ENCODE measurements around the gene RAPGEFL1.

The RAPGEFL1 gene

GRCh38 chr17:40177275-40177874 lies at the start of gene RAPGEFL1:
Gene RAPGEFL1, plus strand, starts transcription at chr17:40177470. Its CDS starts 392 bp downstream, at chr17:40177862.
- Histone ChIP-seq H3K36me3 (ENCODE audit: insufficient read depth, low read length) (peaks cover 32% of the 10 kb centered on the region; the same call in 1 of the 2 replicates), H3K4me3 (ENCODE audit: low read length, poor library complexity, severe bottlenecking) (no peak within 1 kb of the TSS), H4K20me1 (ENCODE audit: insufficient read depth, low read length, poor library complexity, severe bottlenecking) (no peaks in the 10 kb centered on the region), H3F3A (ENCODE audit: low read depth) (no peaks in the 10 kb centered on the region), H3K9ac (ENCODE audit: low read depth, low read length, poor library complexity, severe bottlenecking) (no peak within 1 kb of the TSS), H2AFZ (ENCODE audit: low read length) (no peak within 1 kb of the TSS), H3K4me1 (ENCODE audit: insufficient read depth, low read length, poor library complexity, severe bottlenecking) (no peaks in the 10 kb centered on the region), H3K4me2 (ENCODE audit: low read depth, low read length, poor library complexity, severe bottlenecking) (no peak within 1 kb of the TSS), H3K9me2 (replicated peaks; ENCODE audit: low read depth, low read length) (no peaks in the 10 kb centered on the region), H3K9me3 (ENCODE audit: insufficient read depth, low read depth, low read length) (no peaks in the 10 kb centered on the region), H3K27me3 (ENCODE audit: insufficient read depth, low read length, poor library complexity, severe bottlenecking) (no peaks in the 10 kb centered on the region), H3K79me2 (ENCODE audit: insufficient read depth, low read length) (no peaks in the 10 kb centered on the region)
- no peak for TF ChIP-seq EZH2phosphoT487 (IDR thresholded peaks at IDR 0.05; ENCODE audit: borderline replicate concordance)
- TF ChIP-seq, protein P1, sequence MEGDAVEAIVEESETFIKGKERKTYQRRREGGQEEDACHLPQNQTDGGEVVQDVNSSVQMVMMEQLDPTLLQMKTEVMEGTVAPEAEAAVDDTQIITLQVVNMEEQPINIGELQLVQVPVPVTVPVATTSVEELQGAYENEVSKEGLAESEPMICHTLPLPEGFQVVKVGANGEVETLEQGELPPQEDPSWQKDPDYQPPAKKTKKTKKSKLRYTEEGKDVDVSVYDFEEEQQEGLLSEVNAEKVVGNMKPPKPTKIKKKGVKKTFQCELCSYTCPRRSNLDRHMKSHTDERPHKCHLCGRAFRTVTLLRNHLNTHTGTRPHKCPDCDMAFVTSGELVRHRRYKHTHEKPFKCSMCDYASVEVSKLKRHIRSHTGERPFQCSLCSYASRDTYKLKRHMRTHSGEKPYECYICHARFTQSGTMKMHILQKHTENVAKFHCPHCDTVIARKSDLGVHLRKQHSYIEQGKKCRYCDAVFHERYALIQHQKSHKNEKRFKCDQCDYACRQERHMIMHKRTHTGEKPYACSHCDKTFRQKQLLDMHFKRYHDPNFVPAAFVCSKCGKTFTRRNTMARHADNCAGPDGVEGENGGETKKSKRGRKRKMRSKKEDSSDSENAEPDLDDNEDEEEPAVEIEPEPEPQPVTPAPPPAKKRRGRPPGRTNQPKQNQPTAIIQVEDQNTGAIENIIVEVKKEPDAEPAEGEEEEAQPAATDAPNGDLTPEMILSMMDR (conservative IDR thresholded peaks at IDR 0.05; ENCODE audit: low read length) = no peak

- no peaks in the 10 kb centered on the region for H3K9me3 ChIP-seq (ENCODE audit: insufficient read depth, low read depth, low read length)
- no peak overlapping the region for H3K4me2 ChIP-seq (ENCODE audit: low read depth, low read length, poor library complexity, severe bottlenecking)
- H3K79me2 ChIP-seq (ENCODE audit: insufficient read depth, low read length) = peaks cover 47% of the 10 kb centered on the region
- H3K36me3 ChIP-seq (ENCODE audit: insufficient read depth, low read length) = peaks cover 72% of the 10 kb centered on the region
- H3K4me1 ChIP-seq (ENCODE audit: insufficient read depth, low read length, poor library complexity, severe bottlenecking) = peaks cover 15% of the 10 kb centered on the region
- H2AFZ ChIP-seq (ENCODE audit: low read length) = no peak overlapping the region
- H3K9me2 ChIP-seq (replicated peaks; ENCODE audit: low read depth, low read length) = no peaks in the 10 kb centered on the region
- H4K20me1 ChIP-seq (ENCODE audit: insufficient read depth, low read length, poor library complexity, severe bottlenecking) = peaks cover 18% of the 10 kb centered on the region
- H3K27me3 ChIP-seq (ENCODE audit: insufficient read depth, low read length, poor library complexity, severe bottlenecking) = no peaks in the 10 kb centered on the region
- H3F3A ChIP-seq (ENCODE audit: low read depth) = no peaks in the 10 kb centered on the region
- TF ChIP-seq, protein P1 (conservative IDR thresholded peaks at IDR 0.05; ENCODE audit: low read length) = no peak
- TF ChIP-seq EZH2phosphoT487 (IDR thresholded peaks at IDR 0.05; ENCODE audit: borderline replicate concordance) = no peak
- no peak overlapping the region for H3K4me3 ChIP-seq (ENCODE audit: low read length, poor library complexity, severe bottlenecking)
- no peak overlapping the region for H3K9ac ChIP-seq (ENCODE audit: low read depth, low read length, poor library complexity, severe bottlenecking)
Observed at GRCh38 chr17:40129498-40129897, 47.8 kb upstream of the RAPGEFL1 start.

DNA sequence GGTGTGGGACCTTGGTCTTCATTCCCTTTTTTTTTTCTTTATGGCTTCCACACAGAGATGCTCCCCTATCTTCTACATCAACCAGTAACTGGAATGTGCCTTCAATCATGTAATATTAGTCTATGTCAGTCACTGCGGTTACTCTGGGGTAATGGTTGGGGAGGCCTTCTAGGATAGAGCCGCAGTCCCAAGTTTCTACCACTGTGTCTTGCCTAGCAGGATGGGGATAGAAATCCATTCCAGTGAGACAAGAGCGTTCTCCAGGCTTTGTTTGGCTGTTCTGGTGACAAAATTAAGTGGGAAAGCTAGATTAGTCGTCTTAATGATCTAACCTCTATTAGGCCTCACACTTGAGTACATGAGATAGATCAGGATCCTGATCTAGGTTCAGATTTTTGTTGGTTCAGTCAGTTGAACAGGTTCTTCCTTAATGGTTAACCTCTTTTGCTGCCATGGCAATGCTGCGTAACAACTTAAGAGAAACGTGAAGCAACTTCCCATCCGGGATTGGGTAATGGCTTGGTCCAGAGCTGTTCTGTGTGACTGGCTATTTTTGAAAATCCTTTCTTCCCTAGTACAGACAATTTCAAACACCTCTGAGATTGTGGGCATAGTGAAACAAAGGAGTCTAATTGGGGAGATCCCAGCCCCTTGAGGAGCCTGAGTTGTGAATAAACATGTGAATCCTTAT lies 46.8 kb upstream of the RAPGEFL1 start:
- H3K4me3 ChIP-seq (ENCODE audit: low read length, poor library complexity, severe bottlenecking) = no peak overlapping the region
- no peak overlapping the region for H3K9ac ChIP-seq (ENCODE audit: low read depth, low read length, poor library complexity, severe bottlenecking)
- no peaks in the 10 kb centered on the region for H3K9me2 ChIP-seq (replicated peaks; ENCODE audit: low read depth, low read length)
- peaks cover 5% of the 10 kb centered on the region for H3K4me1 ChIP-seq (ENCODE audit: insufficient read depth, low read length, poor library complexity, severe bottlenecking)
- H3K27me3 ChIP-seq (ENCODE audit: insufficient read depth, low read length, poor library complexity, severe bottlenecking) = no peaks in the 10 kb centered on the region
- no peaks in the 10 kb centered on the region for H3F3A ChIP-seq (ENCODE audit: low read depth)
- H4K20me1 ChIP-seq (ENCODE audit: insufficient read depth, low read length, poor library complexity, severe bottlenecking) = peaks cover 8% of the 10 kb centered on the region
- H2AFZ ChIP-seq (ENCODE audit: low read length) = no peak overlapping the region
- peaks cover 37% of the 10 kb centered on the region for H3K79me2 ChIP-seq (ENCODE audit: insufficient read depth, low read length)
- no peak overlapping the region for H3K4me2 ChIP-seq (ENCODE audit: low read depth, low read length, poor library complexity, severe bottlenecking)
- H3K9me3 ChIP-seq (ENCODE audit: insufficient read depth, low read depth, low read length) = no peaks in the 10 kb centered on the region
- peaks cover 82% of the 10 kb centered on the region for H3K36me3 ChIP-seq (ENCODE audit: insufficient read depth, low read length)
- TF ChIP-seq EZH2phosphoT487 (IDR thresholded peaks at IDR 0.05; ENCODE audit: borderline replicate concordance) = no peak
- TF ChIP-seq, protein P1 (conservative IDR thresholded peaks at IDR 0.05; ENCODE audit: low read length) = no peak
